NCI-H1436 treated with DMSO at 0.1 percent for 48 hours (cell line): ENCODE results near the gene HSPA12A.

Experiments
- DNase-seq: peaks from one replicate; lab custom pipeline; 2025; lab: John Stamatoyannopoulos, UW

Gene HSPA12A

GRCh38 chr10:116770281-116770680 lies 27.9 kb upstream of the HSPA12A start:
- DNase-seq: no peak

- no peak for DNase-seq
Observed at GRCh38 chr10:116769791-116770190, 27.4 kb upstream of the HSPA12A start.

- no peak for DNase-seq
Observed at GRCh38 chr10:116769368-116769767, 27.0 kb upstream of the HSPA12A start.

GRCh38 chr10:116768786-116769185 lies 26.4 kb upstream of the HSPA12A start:
- DNase-seq: no peak

- DNase-seq: no peak
Observed at GRCh38 chr10:116766837-116767634, 24.7 kb upstream of the HSPA12A start.

GRCh38 chr10:116766241-116766827 lies 24.0 kb upstream of the HSPA12A start:
- DNase-seq: no peak

GRCh38 chr10:116765648-116766081 lies 23.3 kb upstream of the HSPA12A start:
- DNase-seq: no peak

- DNase-seq: no peak
Observed at GRCh38 chr10:116764979-116765378, 22.6 kb upstream of the HSPA12A start.

GRCh38 chr10:116763440-116763839 lies 21.1 kb upstream of the HSPA12A start:
- no peak for DNase-seq

GRCh38 chr10:116761883-116762282 lies 19.5 kb upstream of the HSPA12A start:
- DNase-seq: no peak

GRCh38 chr10:116760919-116761318 lies 18.6 kb upstream of the HSPA12A start:
- no peak for DNase-seq

GRCh38 chr10:116757246-116757645 lies 14.9 kb upstream of the HSPA12A start:
- no peak for DNase-seq

GRCh38 chr10:116756277-116756676 lies 13.9 kb upstream of the HSPA12A start:
- DNase-seq: no peak

- DNase-seq: no peak
Observed at GRCh38 chr10:116753759-116754158, 11.4 kb upstream of the HSPA12A start.

GRCh38 chr10:116752969-116753665 lies 10.8 kb upstream of the HSPA12A start:
- DNase-seq: no peak

GRCh38 chr10:116752563-116752962 lies 10.2 kb upstream of the HSPA12A start:
- DNase-seq: no peak

GRCh38 chr10:116748471-116748870 lies 6.1 kb upstream of the HSPA12A start:
- no peak for DNase-seq

- DNase-seq: no peak
Observed at GRCh38 chr10:116748041-116748440, 5.7 kb upstream of the HSPA12A start.

GRCh38 chr10:116747325-116747724 lies 5.0 kb upstream of the HSPA12A start:
- DNase-seq: no peak

GRCh38 chr10:116744885-116745284 lies 2.5 kb upstream of the HSPA12A start:
- no peak for DNase-seq

- no peak for DNase-seq
Observed at GRCh38 chr10:116744163-116744753, 1.9 kb upstream of the HSPA12A start.

GRCh38 chr10:116743266-116744064 lies 1.1 kb upstream of the HSPA12A start:
- no peak for DNase-seq
